OCI-LY1 (cell line): ENCODE measurements around the gene SARS1.

Experiments
- H2AFZ ChIP-seq: fragments of 200-600 bp; sonication (generic), shearing (Covaris generic); 2 replicates; pipeline ENCODE4 v1.6.0; 2014; ENCODE audit warnings: antibody characterized with exemption, mild to moderate bottlenecking, low read length
- H3F3A ChIP-seq: fragments of 200-600 bp; sonication (generic), shearing (Covaris generic); 2 replicates; pipeline ENCODE4 v1.6.0; 2014; ENCODE audit warnings: mild to moderate bottlenecking, antibody characterized with exemption, low read length, moderate library complexity; ENCODE audit not compliant: insufficient read depth
- H3K27ac ChIP-seq: fragments of 200-600 bp; sonication (generic); 2 replicates; pipeline ENCODE4 v1.5.1; 2014; ENCODE audit warnings: low read length, mixed run types, mild to moderate bottlenecking, low read depth; ENCODE audit not compliant: poor library complexity, severe bottlenecking
- H3K27me3 ChIP-seq: fragments of 200-600 bp; sonication (generic); 2 replicates; pipeline ENCODE4 v1.6.0; 2014; ENCODE audit warnings: antibody characterized with exemption, mild to moderate bottlenecking, low read length, moderate library complexity; ENCODE audit not compliant: insufficient read depth
- H3K36me3 ChIP-seq: fragments of 200-600 bp; sonication (generic); 2 replicates; pipeline ENCODE4 v1.6.1; 2014; ENCODE audit warnings: mild to moderate bottlenecking, antibody characterized with exemption, low read length, moderate library complexity, mixed read lengths; ENCODE audit not compliant: insufficient read depth
- H3K4me1 ChIP-seq: fragments of 200-600 bp; sonication (generic); 2 replicates; pipeline ENCODE4 v1.5.1; 2014; ENCODE audit warnings: mild to moderate bottlenecking, low read length, moderate library complexity; ENCODE audit not compliant: insufficient read depth, severe bottlenecking
- H3K4me2 ChIP-seq: fragments of 200-600 bp; sonication (generic), shearing (Covaris generic); 2 replicates; pipeline ENCODE4 v1.6.1; 2014; ENCODE audit warnings: low read length
- H3K4me3 ChIP-seq: fragments of 200-600 bp; sonication (generic); 2 replicates; pipeline ENCODE4 v1.5.1; 2014; ENCODE audit warnings: low read length, low read depth, mild to moderate bottlenecking, mixed read lengths; ENCODE audit not compliant: poor library complexity, severe bottlenecking
- H3K79me2 ChIP-seq: fragments of 200-600 bp; shearing (Covaris generic); 2 replicates; pipeline ENCODE4 v1.6.1; 2016; ENCODE audit warnings: mixed run types, low read length, mixed read lengths; ENCODE audit not compliant: insufficient read depth
- H3K9ac ChIP-seq: fragments of 200-600 bp; sonication (generic), shearing (Covaris generic); 2 replicates; pipeline ENCODE4 v1.6.1; 2014; ENCODE audit warnings: mild to moderate bottlenecking, low read length, mixed read lengths
- H3K9me2 ChIP-seq: fragments of 200-600 bp; sonication (generic), shearing (Covaris generic); 2 replicates; pipeline ENCODE4 v1.6.1; 2014; ENCODE audit warnings: low read depth, mild to moderate bottlenecking, low read length, mixed read lengths
- H3K9me3 ChIP-seq: fragments of 200-600 bp; shearing (Covaris generic); 2 replicates; pipeline ENCODE4 v1.6.1; 2014; ENCODE audit warnings: low read length, mixed read lengths
- H4K20me1 ChIP-seq: fragments of 200-600 bp; sonication (generic), shearing (Covaris generic); 2 replicates; pipeline ENCODE4 v1.6.0; 2016; ENCODE audit warnings: mild to moderate bottlenecking, low read length; ENCODE audit not compliant: insufficient read depth
- EZH2 ChIP-seq: fragments of 200-600 bp; sonication (generic), shearing (Covaris generic); IDR thresholded peaks from 2 replicates; pipeline ENCODE4 v1.8.0; 2017; ENCODE audit warnings: borderline replicate concordance, mixed run types, mild to moderate bottlenecking, antibody characterized with exemption, low read length, moderate library complexity, mixed read lengths
- TF ChIP-seq, protein P1 (sequence below): fragments of 200-600 bp; sonication (generic), shearing (Covaris generic); IDR thresholded peaks from 2 replicates; pipeline ENCODE4 v1.5.1; 2017; ENCODE audit warnings: mild to moderate bottlenecking, antibody characterized with exemption, low read length, moderate library complexity, mixed read lengths

The SARS1 gene

DNA sequence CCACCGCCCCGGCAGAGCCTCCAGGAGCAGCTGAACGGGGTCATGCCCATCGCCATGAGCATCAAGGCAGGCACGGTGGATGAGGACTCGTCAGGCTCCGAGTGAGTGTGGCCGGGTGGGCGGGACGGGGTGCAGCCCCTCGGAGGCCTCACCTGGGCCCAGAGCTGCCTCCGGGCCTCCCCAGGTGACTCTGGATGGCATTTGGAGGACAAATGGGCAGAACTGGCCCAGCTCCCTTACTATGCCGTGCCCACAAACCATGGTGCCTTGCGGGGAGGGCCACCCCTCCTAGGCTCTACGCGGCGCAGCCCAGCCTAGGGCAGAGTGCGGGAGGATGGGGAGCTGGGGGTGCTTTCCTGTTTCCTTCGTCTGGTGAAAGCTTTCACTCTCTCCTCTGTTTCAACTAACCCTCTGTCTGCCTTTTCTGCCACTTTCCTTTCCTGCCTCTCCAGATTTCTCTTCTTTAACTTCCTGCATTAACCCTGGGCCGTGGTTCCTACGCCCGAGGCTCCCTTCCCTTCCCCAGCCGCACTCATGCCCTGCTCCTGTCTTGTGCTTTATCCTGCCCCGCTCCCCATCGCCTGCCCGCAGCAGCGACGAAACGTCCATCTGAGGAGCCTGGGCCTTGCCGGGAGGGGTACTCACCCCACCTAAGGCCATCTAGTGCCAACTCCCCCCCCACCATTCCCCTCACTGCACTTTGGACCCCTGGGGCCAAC lies 60.0 kb downstream of the SARS1 start:
- no peaks in the 10 kb centered on the region for H3K4me1 ChIP-seq
- no peak overlapping the region for H3K4me3 ChIP-seq
- H3F3A ChIP-seq, result no peaks in the 10 kb centered on the region; the same call in 1 of the 2 replicates
- H4K20me1 ChIP-seq, result no peaks in the 10 kb centered on the region
- no peak overlapping the region for H3K4me2 ChIP-seq
- TF ChIP-seq, protein P1, sequence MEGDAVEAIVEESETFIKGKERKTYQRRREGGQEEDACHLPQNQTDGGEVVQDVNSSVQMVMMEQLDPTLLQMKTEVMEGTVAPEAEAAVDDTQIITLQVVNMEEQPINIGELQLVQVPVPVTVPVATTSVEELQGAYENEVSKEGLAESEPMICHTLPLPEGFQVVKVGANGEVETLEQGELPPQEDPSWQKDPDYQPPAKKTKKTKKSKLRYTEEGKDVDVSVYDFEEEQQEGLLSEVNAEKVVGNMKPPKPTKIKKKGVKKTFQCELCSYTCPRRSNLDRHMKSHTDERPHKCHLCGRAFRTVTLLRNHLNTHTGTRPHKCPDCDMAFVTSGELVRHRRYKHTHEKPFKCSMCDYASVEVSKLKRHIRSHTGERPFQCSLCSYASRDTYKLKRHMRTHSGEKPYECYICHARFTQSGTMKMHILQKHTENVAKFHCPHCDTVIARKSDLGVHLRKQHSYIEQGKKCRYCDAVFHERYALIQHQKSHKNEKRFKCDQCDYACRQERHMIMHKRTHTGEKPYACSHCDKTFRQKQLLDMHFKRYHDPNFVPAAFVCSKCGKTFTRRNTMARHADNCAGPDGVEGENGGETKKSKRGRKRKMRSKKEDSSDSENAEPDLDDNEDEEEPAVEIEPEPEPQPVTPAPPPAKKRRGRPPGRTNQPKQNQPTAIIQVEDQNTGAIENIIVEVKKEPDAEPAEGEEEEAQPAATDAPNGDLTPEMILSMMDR, result no peak
- TF ChIP-seq EZH2, result no peak
- no peak overlapping the region for H2AFZ ChIP-seq
- H3K36me3 ChIP-seq, result no peaks in the 10 kb centered on the region; the same call in 1 of the 2 replicates
- no peaks in the 10 kb centered on the region for H3K79me2 ChIP-seq
- no peak overlapping the region for H3K9ac ChIP-seq
- no peaks in the 10 kb centered on the region for H3K9me2 ChIP-seq
- H3K27me3 ChIP-seq, result peaks cover 10% of the 10 kb centered on the region; the same call in 1 of the 2 replicates
- no peak overlapping the region for H3K27ac ChIP-seq
- no peaks in the 10 kb centered on the region for H3K9me3 ChIP-seq

DNA sequence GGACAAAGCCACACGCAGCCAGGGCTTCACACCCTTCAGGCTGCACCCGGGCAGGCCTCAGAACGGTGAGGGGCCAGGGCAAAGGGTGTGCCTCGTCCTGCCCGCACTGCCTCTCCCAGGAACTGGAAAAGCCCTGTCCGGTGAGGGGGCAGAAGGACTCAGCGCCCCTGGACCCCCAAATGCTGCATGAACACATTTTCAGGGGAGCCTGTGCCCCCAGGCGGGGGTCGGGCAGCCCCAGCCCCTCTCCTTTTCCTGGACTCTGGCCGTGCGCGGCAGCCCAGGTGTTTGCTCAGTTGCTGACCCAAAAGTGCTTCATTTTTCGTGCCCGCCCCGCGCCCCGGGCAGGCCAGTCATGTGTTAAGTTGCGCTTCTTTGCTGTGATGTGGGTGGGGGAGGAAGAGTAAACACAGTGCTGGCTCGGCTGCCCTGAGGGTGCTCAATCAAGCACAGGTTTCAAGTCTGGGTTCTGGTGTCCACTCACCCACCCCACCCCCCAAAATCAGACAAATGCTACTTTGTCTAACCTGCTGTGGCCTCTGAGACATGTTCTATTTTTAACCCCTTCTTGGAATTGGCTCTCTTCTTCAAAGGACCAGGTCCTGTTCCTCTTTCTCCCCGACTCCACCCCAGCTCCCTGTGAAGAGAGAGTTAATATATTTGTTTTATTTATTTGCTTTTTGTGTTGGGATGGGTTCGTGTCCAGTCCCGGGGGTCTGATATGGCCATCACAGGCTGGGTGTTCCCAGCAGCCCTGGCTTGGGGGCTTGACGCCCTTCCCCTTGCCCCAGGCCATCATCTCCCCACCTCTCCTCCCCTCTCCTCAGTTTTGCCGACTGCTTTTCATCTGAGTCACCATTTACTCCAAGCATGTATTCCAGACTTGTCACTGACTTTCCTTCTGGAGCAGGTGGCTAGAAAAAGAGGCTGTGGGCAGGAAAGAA lies 61.1 kb downstream of the SARS1 start:
- no peak overlapping the region for H3K4me2 ChIP-seq

DNA sequence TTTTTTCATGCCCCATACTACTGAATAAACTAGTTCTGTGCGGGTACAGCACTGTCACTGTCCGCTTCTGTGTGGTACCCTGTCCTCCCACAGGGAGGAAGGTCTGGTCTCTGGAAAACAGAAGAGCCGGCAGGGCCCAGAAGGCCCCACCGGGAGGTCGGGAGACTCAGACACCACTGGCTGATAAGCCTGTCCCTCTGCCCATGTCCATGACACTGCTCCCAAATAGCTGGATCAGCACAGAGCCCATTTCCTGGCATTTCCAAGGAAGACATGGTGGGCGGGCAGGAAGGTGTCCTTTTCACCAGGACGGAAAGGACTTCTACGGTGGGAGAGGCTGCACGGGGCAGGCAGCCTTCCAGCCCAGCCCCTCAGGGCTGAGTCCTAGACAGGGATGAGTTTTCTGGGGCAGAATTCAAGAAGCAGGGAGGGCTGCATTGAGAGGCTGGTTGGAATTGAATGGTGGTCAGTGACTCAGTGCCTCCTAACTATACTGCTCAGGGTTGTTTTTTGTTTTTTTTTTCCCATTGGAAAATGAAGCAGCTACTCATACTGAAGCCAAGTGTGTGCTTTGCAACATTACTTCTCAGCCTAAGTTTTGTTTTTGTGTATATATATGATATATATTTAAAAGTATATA lies 62.1 kb downstream of the SARS1 start:
- Histone ChIP-seq H3K4me3 (no peak overlapping the region), H3K9ac (no peak overlapping the region), H2AFZ (no peak overlapping the region), H3K4me1 (no peaks in the 10 kb centered on the region), H3K9me2 (no peaks in the 10 kb centered on the region), H3K9me3 (no peaks in the 10 kb centered on the region), H4K20me1 (no peaks in the 10 kb centered on the region), H3K27me3 (peaks cover 10% of the 10 kb centered on the region; the same call in 1 of the 2 replicates), H3K4me2 (no peak overlapping the region), H3K79me2 (no peaks in the 10 kb centered on the region), H3F3A (no peaks in the 10 kb centered on the region; the same call in 1 of the 2 replicates), H3K36me3 (no peaks in the 10 kb centered on the region), H3K27ac (no peak overlapping the region)
- TF ChIP-seq, protein P1, result no peak
- no peak for TF ChIP-seq EZH2

More for the DNA sequence above, 61.1 kb downstream of the SARS1 start:
- Histone ChIP-seq H2AFZ (no peak overlapping the region), H3K9me2 (no peaks in the 10 kb centered on the region), H3K9ac (no peak overlapping the region), H3F3A (no peaks in the 10 kb centered on the region; the same call in 1 of the 2 replicates), H4K20me1 (no peaks in the 10 kb centered on the region), H3K27ac (no peak overlapping the region), H3K4me3 (no peak overlapping the region), H3K4me1 (no peaks in the 10 kb centered on the region), H3K9me3 (no peaks in the 10 kb centered on the region), H3K36me3 (no peaks in the 10 kb centered on the region), H3K27me3 (peaks cover 10% of the 10 kb centered on the region; the same call in 1 of the 2 replicates), H3K79me2 (no peaks in the 10 kb centered on the region)
- TF ChIP-seq, protein P1, result no peak
- no peak for TF ChIP-seq EZH2
